ENCODE data around the gene CD80.
A peak's percentile ranks its signal among the peaks of the same experiment; 100 is the strongest.

Gene CD80

GRCh38 chr3:119507404-119507803 is 52.0 kb downstream of the CD80 start:
- no peak for TF ChIP-seq CTCF (IDR thresholded peaks at IDR 0.05; ENCODE audit: low read depth, low read length, missing control alignments)
- no peak for DNase-seq (ENCODE audit: extremely low read depth, low read depth)
- H3K4me3 ChIP-seq (replicated peaks; ENCODE audit: low read depth, low read length) = no peak overlapping the region

- H3K4me3 ChIP-seq (replicated peaks; ENCODE audit: low read depth, low read length) = no peak overlapping the region
- TF ChIP-seq CTCF (IDR thresholded peaks at IDR 0.05; ENCODE audit: low read depth, low read length, missing control alignments) = no peak
- no peak for DNase-seq (ENCODE audit: extremely low read depth, low read depth)
Measured at GRCh38 chr3:119506631-119507030, 52.8 kb downstream of the CD80 start.

GRCh38 chr3:119500901-119501300 is 58.5 kb downstream of the CD80 start:
- H3K4me3 ChIP-seq (replicated peaks; ENCODE audit: low read depth, low read length) = peak overlapping the region; percentile 94
- DNase-seq (ENCODE audit: extremely low read depth, low read depth) = no peak
- no peak for TF ChIP-seq CTCF (IDR thresholded peaks at IDR 0.05; ENCODE audit: low read depth, low read length, missing control alignments)

- H3K4me3 ChIP-seq (replicated peaks; ENCODE audit: low read depth, low read length) = peak overlapping the region; percentile 94
- no peak for DNase-seq (ENCODE audit: extremely low read depth, low read depth)
- TF ChIP-seq CTCF (IDR thresholded peaks at IDR 0.05; ENCODE audit: low read depth, low read length, missing control alignments) = no peak
Measured at GRCh38 chr3:119500265-119500664, 59.1 kb downstream of the CD80 start.

- DNase-seq (ENCODE audit: extremely low read depth, low read depth) = peak; percentile 82
- TF ChIP-seq CTCF (IDR thresholded peaks at IDR 0.05; ENCODE audit: low read depth, low read length, missing control alignments) = no peak
- H3K4me3 ChIP-seq (replicated peaks; ENCODE audit: low read depth, low read length) = peak within 1 kb of the TSS; percentile 94
Measured at GRCh38 chr3:119498186-119499011, 61.0 kb downstream of the CD80 start, which contains the start of gene TIMMDC1. TIMMDC1 (plus strand) TSS chr3:119498547; CDS start chr3:119498734, 187 bp downstream.

- no peak for DNase-seq (ENCODE audit: extremely low read depth, low read depth)
Measured at GRCh38 chr3:119497820-119498185, 61.6 kb downstream of the CD80 start.

More at GRCh38 chr3:119497820-119498185, 61.6 kb downstream of the CD80 start:
- no peak for TF ChIP-seq CTCF (IDR thresholded peaks at IDR 0.05; ENCODE audit: low read depth, low read length, missing control alignments)
- H3K4me3 ChIP-seq (replicated peaks; ENCODE audit: low read depth, low read length) = peak overlapping the region; percentile 94
